Ishikawa (cell line): ENCODE data around the gene FAM78A.

ENCODE experiments used
- CEBPB ChIP-seq: IDR thresholded peaks from 2 replicates; pipeline ENCODE4 v1.6.1; 2012
- CREB1 ChIP-seq: IDR thresholded peaks from 2 replicates; pipeline ENCODE4 v1.6.1; 2012; ENCODE audit warnings: low read depth
- EGR1 ChIP-seq: IDR thresholded peaks from 2 replicates; pipeline ENCODE4 v1.6.1; 2012
- EP300 ChIP-seq: IDR thresholded peaks from 2 replicates; pipeline ENCODE4 v1.6.1; 2012; ENCODE audit warnings: borderline replicate concordance
- FOXM1 ChIP-seq: IDR thresholded peaks from 2 replicates; pipeline ENCODE4 v1.6.1; 2012; ENCODE audit warnings: low read depth, borderline replicate concordance
- NFIC ChIP-seq: IDR thresholded peaks from 2 replicates; pipeline ENCODE4 v1.6.1; 2012
- RAD21 ChIP-seq: IDR thresholded peaks from 2 replicates; pipeline ENCODE4 v1.6.1; 2012; ENCODE audit warnings: low read depth
- REST ChIP-seq: IDR thresholded peaks from 2 replicates; pipeline ENCODE4 v1.6.1; 2012; ENCODE audit warnings: low read depth, mild to moderate bottlenecking
- TAF1 ChIP-seq: IDR thresholded peaks from 2 replicates; pipeline ENCODE4 v1.6.1; 2012; ENCODE audit warnings: low read depth, mild to moderate bottlenecking
- TCF12 ChIP-seq: IDR thresholded peaks from 2 replicates; pipeline ENCODE4 v1.6.1; 2012; ENCODE audit warnings: low read depth
- TEAD4 ChIP-seq: IDR thresholded peaks from 2 replicates; pipeline ENCODE4 v1.6.1; 2012
- YY1 ChIP-seq: IDR thresholded peaks from 2 replicates; pipeline ENCODE4 v1.6.1; 2012; ENCODE audit warnings: low read depth
- ZBTB7A ChIP-seq: IDR thresholded peaks from 2 replicates; pipeline ENCODE4 v1.6.1; 2012; ENCODE audit warnings: low read depth
- TF ChIP-seq, protein P1 (sequence below): IDR thresholded peaks from 2 replicates; pipeline ENCODE4 v1.6.1; 2012
- TF ChIP-seq, protein P2 (sequence below): IDR thresholded peaks from 2 replicates; pipeline ENCODE4 v1.6.1; 2012

FAM78A gene

GRCh38 chr9:131254626-131255025, 21.7 kb downstream of the FAM78A start:
- no peak for TF ChIP-seq FOXM1

GRCh38 chr9:131253891-131254491, 22.3 kb downstream of the FAM78A start:
- TF ChIP-seq RAD21 (no peak), NFIC (no peak), CEBPB (no peak), TAF1 (no peak), YY1 (no peak), EP300 (no peak), ZBTB7A (no peak), EGR1 (no peak), TCF12 (no peak), TEAD4 (no peak), FOXM1 (no peak), CREB1 (no peak), REST (no peak)
- TF ChIP-seq, protein P1, sequence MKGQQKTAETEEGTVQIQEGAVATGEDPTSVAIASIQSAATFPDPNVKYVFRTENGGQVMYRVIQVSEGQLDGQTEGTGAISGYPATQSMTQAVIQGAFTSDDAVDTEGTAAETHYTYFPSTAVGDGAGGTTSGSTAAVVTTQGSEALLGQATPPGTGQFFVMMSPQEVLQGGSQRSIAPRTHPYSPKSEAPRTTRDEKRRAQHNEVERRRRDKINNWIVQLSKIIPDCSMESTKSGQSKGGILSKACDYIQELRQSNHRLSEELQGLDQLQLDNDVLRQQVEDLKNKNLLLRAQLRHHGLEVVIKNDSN = no peak
- TF ChIP-seq, protein P2, sequence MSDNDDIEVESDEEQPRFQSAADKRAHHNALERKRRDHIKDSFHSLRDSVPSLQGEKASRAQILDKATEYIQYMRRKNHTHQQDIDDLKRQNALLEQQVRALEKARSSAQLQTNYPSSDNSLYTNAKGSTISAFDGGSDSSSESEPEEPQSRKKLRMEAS = no peak

DNA sequence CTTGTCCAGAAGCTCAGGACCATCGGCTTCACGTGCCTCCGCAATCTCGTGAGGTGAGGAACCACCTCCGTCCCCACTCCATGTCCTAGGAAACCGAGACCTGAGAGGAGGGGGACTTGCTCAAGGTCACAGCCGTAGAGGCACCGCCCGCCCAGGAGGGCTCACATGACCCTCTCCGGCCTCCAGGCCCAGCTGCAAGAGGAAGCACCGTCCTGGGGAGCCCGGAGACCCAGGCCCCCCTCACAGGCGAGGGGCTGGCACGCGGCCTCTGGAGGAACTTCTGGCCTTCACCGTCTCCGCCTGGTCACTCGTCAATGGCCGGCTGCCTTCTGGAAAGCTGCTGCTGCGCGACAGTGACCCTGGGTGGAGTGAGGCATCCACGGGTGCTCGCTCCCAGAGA, 24.2 kb downstream of the FAM78A start:
- TF ChIP-seq CREB1 (no peak), TEAD4 (no peak)

DNA sequence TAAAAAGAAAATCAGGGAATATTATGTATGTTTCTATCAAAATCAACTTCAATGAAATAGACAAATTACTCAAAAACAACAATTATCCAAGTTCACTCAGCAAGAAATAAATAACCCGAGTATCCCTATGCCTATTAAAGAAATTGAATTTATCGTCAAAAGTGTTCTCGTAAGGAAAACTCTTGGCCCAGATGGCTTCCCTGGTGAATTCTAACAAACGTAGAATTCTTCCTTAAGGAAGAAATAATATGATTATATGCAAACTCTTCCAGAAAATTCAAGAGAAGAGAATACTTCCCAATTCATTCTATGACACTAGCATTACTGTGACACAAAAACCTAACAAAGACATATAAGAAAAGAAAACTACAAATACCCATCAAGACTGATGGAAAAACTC, 29.7 kb downstream of the FAM78A start:
- TF ChIP-seq, protein P2 = no peak

- TF ChIP-seq TEAD4 (no peak), FOXM1 (no peak), ZBTB7A (no peak), YY1 (no peak), TCF12 (no peak), EP300 (no peak), CREB1 (no peak), CEBPB (no peak), RAD21 (no peak), REST (no peak), NFIC (no peak), EGR1 (no peak), TAF1 (no peak)
- TF ChIP-seq, protein P2 = no peak
- TF ChIP-seq, protein P1 = no peak
These were observed 36.0 kb downstream of the FAM78A start for GRCh38 chr9:131240047-131240921.
